HG03045 (cell line): Measurements from ENCODE around the gene BLOC1S3.

Experiments
- ATAC-seq: cut with Tn5 transposase; IDR thresholded peaks from one replicate; pipeline ENCODE4 v1.9.1; 2021; ENCODE audit warnings: mild to moderate bottlenecking, moderate library complexity; ENCODE audit not compliant: unreplicated experiment

The BLOC1S3 gene

GRCh38 chr19:45160870-45161737 is 17.5 kb upstream of the BLOC1S3 start, which contains the start of gene NKPD1:
NKPD1 (minus strand) TSS chr19:45160982; CDS start chr19:45160150, 832 bp downstream.
- ATAC-seq = no peak

GRCh38 chr19:45161738-45162607 is 16.6 kb upstream of the BLOC1S3 start:
- ATAC-seq = no peak

- ATAC-seq = no peak
Measured at GRCh38 chr19:45162608-45163143, 15.9 kb upstream of the BLOC1S3 start.

GRCh38 chr19:45163156-45163555 is 15.4 kb upstream of the BLOC1S3 start:
- ATAC-seq = no peak

GRCh38 chr19:45163751-45164460 is 14.7 kb upstream of the BLOC1S3 start:
- ATAC-seq = no peak

- ATAC-seq = no peak
Measured at GRCh38 chr19:45164577-45165335, 13.8 kb upstream of the BLOC1S3 start.

GRCh38 chr19:45166723-45167252 is 11.8 kb upstream of the BLOC1S3 start:
- ATAC-seq = no peak

GRCh38 chr19:45168767-45169351 is 9.7 kb upstream of the BLOC1S3 start:
- ATAC-seq = no peak

- ATAC-seq = no peak
Measured at GRCh38 chr19:45169602-45170001, 9.0 kb upstream of the BLOC1S3 start.

GRCh38 chr19:45170146-45171106 is 8.2 kb upstream of the BLOC1S3 start:
- no peak for ATAC-seq

- ATAC-seq = no peak
Measured at GRCh38 chr19:45171211-45171623, 7.4 kb upstream of the BLOC1S3 start.

- no peak for ATAC-seq
Measured at GRCh38 chr19:45172173-45172572, 6.4 kb upstream of the BLOC1S3 start.

GRCh38 chr19:45172611-45173208 is 5.9 kb upstream of the BLOC1S3 start:
- no peak for ATAC-seq

- ATAC-seq = no peak
Measured at GRCh38 chr19:45173816-45174215, 4.8 kb upstream of the BLOC1S3 start.

- ATAC-seq = no peak
Measured at GRCh38 chr19:45175515-45176345, 2.9 kb upstream of the BLOC1S3 start.

- ATAC-seq = no peak
Measured at GRCh38 chr19:45177817-45178261, 745 bp upstream of the BLOC1S3 start, which contains the start of gene TRAPPC6A. TRAPPC6A (minus strand) TSS chr19:45178237; CDS start chr19:45178218, 19 bp downstream.
